Trophoblast cell (in vitro differentiated cells and primary cell): ENCODE data around the gene FKBP7.
"Not testable (repeated sequence)": the region's sequence is repeated elsewhere in the genome, so short reads cannot be mapped to it uniquely, and the experiment has no call there.

Source experiments
- DNase-seq, 2 donors: peaks; one replicate each; pipeline ENCODE4 v3.0.0-alpha.2; 2016
- H2AFZ ChIP-seq: 2 replicates; pipeline ENCODE4 v1.6.1; 2013; ENCODE audit warnings: low read length, moderate library complexity, mild to moderate bottlenecking; ENCODE audit not compliant: insufficient read depth, poor library complexity
- H2AK5ac ChIP-seq: 2 replicates; pipeline ENCODE4 v1.6.1; 2013; ENCODE audit warnings: mild to moderate bottlenecking, low read length
- H2BK120ac ChIP-seq: 2 replicates; pipeline ENCODE4 v1.6.1; 2013; ENCODE audit warnings: low read length, mild to moderate bottlenecking, moderate library complexity; ENCODE audit not compliant: insufficient read depth, poor library complexity
- H2BK12ac ChIP-seq: 2 replicates; pipeline ENCODE4 v1.6.1; 2013; ENCODE audit warnings: mild to moderate bottlenecking, low read length, moderate library complexity
- H2BK5ac ChIP-seq: 2 replicates; pipeline ENCODE4 v1.6.1; 2013; ENCODE audit warnings: low read length, low read depth, moderate library complexity, mild to moderate bottlenecking; ENCODE audit not compliant: poor library complexity
- H3K14ac ChIP-seq: 2 replicates; pipeline ENCODE4 v1.6.1; 2013; ENCODE audit warnings: mild to moderate bottlenecking, low read length
- H3K18ac ChIP-seq: 2 replicates; pipeline ENCODE4 v1.6.1; 2013; ENCODE audit warnings: mild to moderate bottlenecking, low read length
- H3K23ac ChIP-seq: 2 replicates; pipeline ENCODE4 v1.6.1; 2013; ENCODE audit warnings: low read length
- H3K27ac ChIP-seq: 2 replicates; pipeline ENCODE4 v1.5.1; 2013; ENCODE audit warnings: low read depth, mild to moderate bottlenecking, inconsistent platforms, low read length, moderate library complexity
- H3K27me3 ChIP-seq: 2 replicates; pipeline ENCODE4 v1.6.1; 2013; ENCODE audit warnings: inconsistent platforms, mild to moderate bottlenecking, low read length, moderate library complexity; ENCODE audit not compliant: insufficient read depth
- H3K36me3 ChIP-seq, 2 experiments: 1 replicate in 1 of 2; 2 replicates in 1 of 2; pipeline ENCODE4 v1.6.1; 2013; ENCODE audit warnings: low read length in 2 of 2, mild to moderate bottlenecking in 2 of 2, moderate library complexity in 1 of 2; ENCODE audit not compliant: insufficient read depth in 2 of 2, control insufficient read depth in 1 of 2
- H3K4ac ChIP-seq: 2 replicates; pipeline ENCODE4 v1.6.1; 2013; ENCODE audit warnings: low read depth, mild to moderate bottlenecking, low read length, moderate library complexity
- H3K4me1 ChIP-seq, 2 experiments: 1 replicate in 1 of 2; 2 replicates in 1 of 2; pipeline ENCODE4 v1.6.1; 2013; ENCODE audit warnings: low read length in 2 of 2, mild to moderate bottlenecking in 2 of 2, moderate library complexity in 1 of 2; ENCODE audit not compliant: insufficient read depth in 2 of 2, control insufficient read depth in 1 of 2
- H3K4me2 ChIP-seq: 2 replicates; pipeline ENCODE4 v1.6.1; 2013; ENCODE audit warnings: inconsistent platforms, mild to moderate bottlenecking, low read length, moderate library complexity
- H3K4me3 ChIP-seq: 2 replicates; pipeline ENCODE4 v1.5.1; 2013; ENCODE audit warnings: mild to moderate bottlenecking, low read depth, low read length, inconsistent platforms
- H3K79me1 ChIP-seq: one replicate; pipeline ENCODE4 v1.6.1; 2013; ENCODE audit warnings: low read length
- H3K79me2 ChIP-seq: 2 replicates; pipeline ENCODE4 v1.6.1; 2013; ENCODE audit warnings: low read length, mild to moderate bottlenecking; ENCODE audit not compliant: control insufficient read depth, insufficient read depth, poor library complexity
- H3K9ac ChIP-seq: 2 replicates; pipeline ENCODE4 v1.6.1; 2013; ENCODE audit warnings: mild to moderate bottlenecking, low read length
- H3K9me3 ChIP-seq: 2 replicates; pipeline ENCODE4 v1.6.1; 2013; ENCODE audit warnings: low read depth, mild to moderate bottlenecking, control low read depth, inconsistent platforms, low read length; ENCODE audit not compliant: insufficient read depth
- H4K12ac ChIP-seq: 2 replicates; pipeline ENCODE4 v1.6.1; 2013; ENCODE audit warnings: low read depth, mild to moderate bottlenecking, low read length, moderate library complexity
- H4K8ac ChIP-seq: 2 replicates; pipeline ENCODE4 v1.6.1; 2013; ENCODE audit warnings: low read depth, mild to moderate bottlenecking, low read length, moderate library complexity
- H4K91ac ChIP-seq: one replicate; pipeline ENCODE4 v1.6.1; 2013; ENCODE audit warnings: low read depth, mild to moderate bottlenecking, low read length, moderate library complexity
- WGBS: extraction: QIAGEN DNeasy Blood & Tissue Kit; methylation state at CpG from one replicate; pipeline ENCODE4 v1.1.7; 2013; ENCODE audit warnings: missing lambda C conversion rate; ENCODE audit not compliant: insufficient read length, insufficient coverage; ENCODE audit errors: extremely low coverage; 5-methylcytosine and 5-hydroxymethylcytosine counted together

The FKBP7 gene

DNA sequence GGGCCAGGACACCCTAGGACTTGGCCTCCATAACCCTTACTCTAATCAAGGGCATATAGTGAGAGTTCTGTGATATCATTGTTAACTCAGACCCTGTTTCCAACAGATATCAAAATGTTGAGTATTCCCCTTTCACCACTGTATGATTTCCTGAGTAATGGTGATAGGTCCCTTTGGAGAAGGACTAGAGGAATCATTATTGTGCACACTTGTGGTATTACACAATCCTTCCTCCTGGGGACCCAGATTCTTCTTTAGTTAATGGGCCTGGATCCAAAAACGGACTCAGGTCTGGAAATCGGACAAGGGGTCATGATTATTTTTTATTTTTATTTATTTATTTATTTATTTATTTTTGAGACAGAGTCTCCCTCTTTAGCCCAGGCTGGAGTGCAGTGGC, 50.9 kb downstream of the FKBP7 start:
- DNase-seq: no peak
- H4K91ac ChIP-seq: no peak overlapping the region
- H3K4me3 ChIP-seq: no peak overlapping the region
- no peak overlapping the region for H3K4me2 ChIP-seq
- H3K79me1 ChIP-seq: no peaks in the 10 kb centered on the region
- H3K23ac ChIP-seq: no peak overlapping the region
- no peaks in the 10 kb centered on the region for H3K27me3 ChIP-seq
- H3K4ac ChIP-seq: no peak overlapping the region
- H3K79me2 ChIP-seq: no peaks in the 10 kb centered on the region
- no peak overlapping the region for H4K8ac ChIP-seq
- no peak overlapping the region for H4K12ac ChIP-seq
- no peak overlapping the region for H2AK5ac ChIP-seq
- no peak overlapping the region for H2BK12ac ChIP-seq
- H3K9me3 ChIP-seq: no peaks in the 10 kb centered on the region
- H3K14ac ChIP-seq: no peak overlapping the region
- no peak overlapping the region for H3K9ac ChIP-seq
- H3K18ac ChIP-seq: no peak overlapping the region
- H2BK5ac ChIP-seq: no peak overlapping the region
- H3K4me1 ChIP-seq: no peaks in the 10 kb centered on the region
- WGBS: no CpG with 5 or more reads among the region's 2 CpGs
- H2AFZ ChIP-seq: no peak overlapping the region
- H3K36me3 ChIP-seq: peaks cover 4 to 28% of the 10 kb centered on the region in 2 experiments
- no peak overlapping the region for H2BK120ac ChIP-seq
- no peak overlapping the region for H3K27ac ChIP-seq

DNA sequence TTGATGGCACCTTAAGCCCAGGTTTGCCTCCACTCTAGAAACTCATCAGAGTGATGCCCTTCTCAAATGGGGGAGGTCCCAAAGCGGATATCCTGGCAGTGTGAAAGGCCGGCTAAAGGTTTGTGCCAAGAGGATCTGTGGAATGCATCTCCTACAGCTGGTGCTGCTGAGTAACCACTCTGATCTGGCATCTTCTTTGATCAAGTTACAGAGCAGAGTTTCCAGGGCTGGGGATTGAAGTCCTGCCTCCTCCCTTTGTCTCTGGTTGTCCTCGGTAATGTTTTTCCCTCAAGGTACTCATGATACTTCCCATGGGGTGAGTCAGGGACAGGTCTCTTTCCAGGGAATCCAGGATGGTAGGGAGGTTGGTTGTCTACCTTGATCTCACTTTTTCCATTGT, 52.0 kb downstream of the FKBP7 start:
- H3K36me3 ChIP-seq: peaks cover 2 to 25% of the 10 kb centered on the region in 2 experiments
- H2BK5ac ChIP-seq: no peak overlapping the region
- no peaks in the 10 kb centered on the region for H3K79me1 ChIP-seq
- whole genome bisulfite sequencing: no CpG with 5 or more reads among the region's 3 CpGs
- H3K4me3 ChIP-seq: no peak overlapping the region
- H4K91ac ChIP-seq: no peak overlapping the region
- no peaks in the 10 kb centered on the region for H3K79me2 ChIP-seq
- no peak overlapping the region for H3K27ac ChIP-seq
- no peaks in the 10 kb centered on the region for H3K4me1 ChIP-seq
- no peak overlapping the region for H2BK120ac ChIP-seq
- DNase-seq: no peak
- H3K18ac ChIP-seq: no peak overlapping the region
- H4K8ac ChIP-seq: no peak overlapping the region
- no peak overlapping the region for H4K12ac ChIP-seq
- no peak overlapping the region for H2BK12ac ChIP-seq
- H3K4me2 ChIP-seq: no peak overlapping the region
- H3K14ac ChIP-seq: no peak overlapping the region
- no peak overlapping the region for H2AK5ac ChIP-seq
- no peaks in the 10 kb centered on the region for H3K27me3 ChIP-seq
- no peak overlapping the region for H3K4ac ChIP-seq
- no peak overlapping the region for H3K9ac ChIP-seq
- no peak overlapping the region for H2AFZ ChIP-seq
- no peak overlapping the region for H3K23ac ChIP-seq
- H3K9me3 ChIP-seq: no peaks in the 10 kb centered on the region

DNA sequence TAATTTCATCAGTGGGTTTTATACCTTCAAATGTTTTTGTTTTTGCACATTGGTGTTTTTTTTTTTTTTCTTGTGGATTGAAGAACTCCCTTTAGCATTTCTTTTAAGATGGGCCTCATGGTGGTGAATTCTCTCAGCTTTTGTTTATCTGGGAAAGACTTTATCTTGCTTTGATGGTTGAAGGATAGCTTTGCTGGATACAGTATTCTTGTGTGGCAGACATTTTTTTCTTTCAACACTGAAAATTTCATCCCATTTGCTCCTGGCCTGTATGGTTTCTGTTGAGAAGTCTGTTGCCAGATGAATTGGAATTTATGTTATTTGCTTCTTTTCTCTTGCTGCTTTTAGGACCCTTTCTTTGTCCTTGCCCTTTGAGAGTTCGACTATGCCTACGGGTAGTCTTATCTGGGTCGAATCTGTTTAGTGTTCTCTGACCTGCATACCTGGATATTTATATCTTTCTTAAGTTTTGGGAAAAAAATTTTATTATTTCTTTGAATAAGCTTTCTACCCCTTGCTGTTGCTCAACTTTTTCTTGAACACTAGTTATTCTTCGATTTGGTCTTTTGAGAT, 53.1 kb downstream of the FKBP7 start:
- H2BK120ac ChIP-seq: no peak overlapping the region

DNA sequence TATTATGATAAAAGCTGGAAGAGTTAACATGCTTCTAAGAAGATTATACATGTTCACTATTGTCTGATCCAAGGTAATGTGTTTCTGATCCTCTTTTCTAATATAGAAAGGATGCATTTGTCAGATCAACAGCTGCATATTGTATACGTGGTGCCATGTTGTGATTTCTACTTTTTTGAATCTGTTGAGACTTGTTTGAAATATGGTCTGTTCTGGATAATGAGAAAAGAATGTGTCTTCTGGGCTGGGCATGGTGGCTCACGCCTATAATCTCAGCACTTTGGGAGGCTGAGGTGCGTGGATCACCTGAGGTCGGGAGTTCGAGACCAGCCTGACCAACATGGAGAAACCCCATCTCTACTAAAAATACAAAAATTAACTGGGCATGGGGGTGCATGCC, 54.7 kb downstream of the FKBP7 start:
- H3K18ac ChIP-seq, H2BK120ac ChIP-seq, H2BK12ac ChIP-seq, H3K27me3 ChIP-seq, H2AFZ ChIP-seq, H3K23ac ChIP-seq, H3K9ac ChIP-seq, H2AK5ac ChIP-seq, H3K4me3 ChIP-seq, H3K79me2 ChIP-seq, H3K79me1 ChIP-seq, H3K14ac ChIP-seq, H3K4me1 ChIP-seq, H3K4me2 ChIP-seq, DNase-seq, H4K8ac ChIP-seq, H3K9me3 ChIP-seq, H3K4ac ChIP-seq, H3K27ac ChIP-seq, H4K12ac ChIP-seq, H2BK5ac ChIP-seq, H4K91ac ChIP-seq: not testable (repeated sequence)
- peaks cover 0 to 14% of the 10 kb centered on the region in 2 experiments for H3K36me3 ChIP-seq
- WGBS: no CpG with 5 or more reads among the region's 5 CpGs

More for the DNA sequence above, 53.1 kb downstream of the FKBP7 start:
- Histone ChIP-seq H3K9ac (no peak overlapping the region), H4K91ac (no peak overlapping the region), H2AK5ac (no peak overlapping the region), H3K4ac (no peak overlapping the region), H3K79me2 (no peaks in the 10 kb centered on the region), H3K18ac (no peak overlapping the region), H2BK5ac (no peak overlapping the region), H3K23ac (no peak overlapping the region), H3K27ac (no peak overlapping the region), H3K4me2 (no peak overlapping the region), H3K4me1 (no peaks in the 10 kb centered on the region), H3K14ac (no peak overlapping the region), H4K12ac (no peak overlapping the region), H3K27me3 (no peaks in the 10 kb centered on the region), H3K9me3 (no peaks in the 10 kb centered on the region), H4K8ac (no peak overlapping the region), H3K36me3 (peaks cover 2 to 22% of the 10 kb centered on the region in 2 experiments), H3K79me1 (no peaks in the 10 kb centered on the region), H2AFZ (no peak overlapping the region), H3K4me3 (no peak overlapping the region), H2BK12ac (no peak overlapping the region)
- no CpG with 5 or more reads among the region's 4 CpGs for WGBS
- no peak for DNase-seq
